Measurements from ENCODE around the gene FBXO27. TPM values are rescaled to one million over a fixed set of nuclear protein-coding genes. Genes with fewer than 3 reads are reported as not detected.

FBXO27 gene
- total and polyA plus RNA-seq, 4 donors, result 2.1 to 5.0 (median 3.7) TPM

DNA sequence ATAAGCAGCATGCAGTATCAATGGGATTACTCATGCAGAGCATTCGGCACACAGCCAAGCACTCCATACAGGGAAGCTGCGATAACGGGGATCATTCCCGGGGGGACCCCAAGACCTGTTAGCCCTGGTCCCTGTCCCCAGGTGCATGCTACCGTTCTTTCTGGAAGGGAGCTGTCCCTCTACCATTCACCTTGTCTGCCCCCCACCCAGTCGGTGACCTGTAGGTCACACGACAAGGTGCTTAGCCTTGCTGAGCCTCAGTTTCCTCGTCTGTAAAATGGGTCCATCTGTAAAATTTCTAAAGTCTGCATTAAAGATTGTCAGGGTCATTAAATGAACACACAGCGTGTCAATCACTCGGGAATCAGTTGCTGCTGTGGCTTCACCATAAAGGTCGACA is 45.0 kb upstream of the FBXO27 start:
- Histone ChIP-seq H3K9me3 (ENCODE audit: control insufficient read depth in 4 of 4, low read length in 3 of 4) (no peaks in the 10 kb centered on the region), H3K27ac (ENCODE audit: low read depth in 1 of 2, low read length in 2 of 2) (no peak overlapping the region), H3K4me1 (ENCODE audit: control insufficient read depth in 4 of 4, insufficient read depth in 4 of 4, low read length in 3 of 4) (no peaks in the 10 kb centered on the region), H3K9ac (ENCODE audit: low read depth in 1 of 2, low read length in 2 of 2) (no peak overlapping the region), H3K36me3 (ENCODE audit: control insufficient read depth in 4 of 4, insufficient read depth in 3 of 4, low read depth in 1 of 4, low read length in 3 of 4) (no peaks in the 10 kb centered on the region), H3K4me3 (ENCODE audit: low read depth in 1 of 3, low read length in 3 of 3) (no peak overlapping the region), H3K27me3 (ENCODE audit: control insufficient read depth in 4 of 4, insufficient read depth in 4 of 4, low read length in 3 of 4) (no peaks in the 10 kb centered on the region)
- WGBS, result 86% methylated on average over 11 of the region's 11 CpGs
- no peak for DNase-seq (ENCODE audit: low spot score)
- TF ChIP-seq, protein P1, sequence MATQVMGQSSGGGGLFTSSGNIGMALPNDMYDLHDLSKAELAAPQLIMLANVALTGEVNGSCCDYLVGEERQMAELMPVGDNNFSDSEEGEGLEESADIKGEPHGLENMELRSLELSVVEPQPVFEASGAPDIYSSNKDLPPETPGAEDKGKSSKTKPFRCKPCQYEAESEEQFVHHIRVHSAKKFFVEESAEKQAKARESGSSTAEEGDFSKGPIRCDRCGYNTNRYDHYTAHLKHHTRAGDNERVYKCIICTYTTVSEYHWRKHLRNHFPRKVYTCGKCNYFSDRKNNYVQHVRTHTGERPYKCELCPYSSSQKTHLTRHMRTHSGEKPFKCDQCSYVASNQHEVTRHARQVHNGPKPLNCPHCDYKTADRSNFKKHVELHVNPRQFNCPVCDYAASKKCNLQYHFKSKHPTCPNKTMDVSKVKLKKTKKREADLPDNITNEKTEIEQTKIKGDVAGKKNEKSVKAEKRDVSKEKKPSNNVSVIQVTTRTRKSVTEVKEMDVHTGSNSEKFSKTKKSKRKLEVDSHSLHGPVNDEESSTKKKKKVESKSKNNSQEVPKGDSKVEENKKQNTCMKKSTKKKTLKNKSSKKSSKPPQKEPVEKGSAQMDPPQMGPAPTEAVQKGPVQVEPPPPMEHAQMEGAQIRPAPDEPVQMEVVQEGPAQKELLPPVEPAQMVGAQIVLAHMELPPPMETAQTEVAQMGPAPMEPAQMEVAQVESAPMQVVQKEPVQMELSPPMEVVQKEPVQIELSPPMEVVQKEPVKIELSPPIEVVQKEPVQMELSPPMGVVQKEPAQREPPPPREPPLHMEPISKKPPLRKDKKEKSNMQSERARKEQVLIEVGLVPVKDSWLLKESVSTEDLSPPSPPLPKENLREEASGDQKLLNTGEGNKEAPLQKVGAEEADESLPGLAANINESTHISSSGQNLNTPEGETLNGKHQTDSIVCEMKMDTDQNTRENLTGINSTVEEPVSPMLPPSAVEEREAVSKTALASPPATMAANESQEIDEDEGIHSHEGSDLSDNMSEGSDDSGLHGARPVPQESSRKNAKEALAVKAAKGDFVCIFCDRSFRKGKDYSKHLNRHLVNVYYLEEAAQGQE (IDR thresholded peaks at IDR 0.05), result no peak
- TF ChIP-seq, protein P2, sequence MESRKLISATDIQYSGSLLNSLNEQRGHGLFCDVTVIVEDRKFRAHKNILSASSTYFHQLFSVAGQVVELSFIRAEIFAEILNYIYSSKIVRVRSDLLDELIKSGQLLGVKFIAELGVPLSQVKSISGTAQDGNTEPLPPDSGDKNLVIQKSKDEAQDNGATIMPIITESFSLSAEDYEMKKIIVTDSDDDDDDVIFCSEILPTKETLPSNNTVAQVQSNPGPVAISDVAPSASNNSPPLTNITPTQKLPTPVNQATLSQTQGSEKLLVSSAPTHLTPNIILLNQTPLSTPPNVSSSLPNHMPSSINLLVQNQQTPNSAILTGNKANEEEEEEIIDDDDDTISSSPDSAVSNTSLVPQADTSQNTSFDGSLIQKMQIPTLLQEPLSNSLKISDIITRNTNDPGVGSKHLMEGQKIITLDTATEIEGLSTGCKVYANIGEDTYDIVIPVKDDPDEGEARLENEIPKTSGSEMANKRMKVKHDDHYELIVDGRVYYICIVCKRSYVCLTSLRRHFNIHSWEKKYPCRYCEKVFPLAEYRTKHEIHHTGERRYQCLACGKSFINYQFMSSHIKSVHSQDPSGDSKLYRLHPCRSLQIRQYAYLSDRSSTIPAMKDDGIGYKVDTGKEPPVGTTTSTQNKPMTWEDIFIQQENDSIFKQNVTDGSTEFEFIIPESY (IDR thresholded peaks at IDR 0.05), result no peak
- TF ChIP-seq JUND (IDR thresholded peaks at IDR 0.05) (no peak), HNF4A (conservative IDR thresholded peaks at IDR 0.05) (no peak), YY1 (IDR thresholded peaks at IDR 0.05) (no peak), TAF1 (conservative IDR thresholded peaks at IDR 0.05) (no peak), SP1 (IDR thresholded peaks at IDR 0.05) (no peak), NR2F2 (IDR thresholded peaks at IDR 0.05) (no peak), FOXA1 (IDR thresholded peaks at IDR 0.05) (no peak), GABPA (IDR thresholded peaks at IDR 0.05 in 1 of 2, conservative IDR thresholded peaks at IDR 0.05 in 1 of 2) (no peak), HNF4G (IDR thresholded peaks at IDR 0.05) (no peak), RAD21 (IDR thresholded peaks at IDR 0.05) (no peak)
- TF ChIP-seq, protein P3, sequence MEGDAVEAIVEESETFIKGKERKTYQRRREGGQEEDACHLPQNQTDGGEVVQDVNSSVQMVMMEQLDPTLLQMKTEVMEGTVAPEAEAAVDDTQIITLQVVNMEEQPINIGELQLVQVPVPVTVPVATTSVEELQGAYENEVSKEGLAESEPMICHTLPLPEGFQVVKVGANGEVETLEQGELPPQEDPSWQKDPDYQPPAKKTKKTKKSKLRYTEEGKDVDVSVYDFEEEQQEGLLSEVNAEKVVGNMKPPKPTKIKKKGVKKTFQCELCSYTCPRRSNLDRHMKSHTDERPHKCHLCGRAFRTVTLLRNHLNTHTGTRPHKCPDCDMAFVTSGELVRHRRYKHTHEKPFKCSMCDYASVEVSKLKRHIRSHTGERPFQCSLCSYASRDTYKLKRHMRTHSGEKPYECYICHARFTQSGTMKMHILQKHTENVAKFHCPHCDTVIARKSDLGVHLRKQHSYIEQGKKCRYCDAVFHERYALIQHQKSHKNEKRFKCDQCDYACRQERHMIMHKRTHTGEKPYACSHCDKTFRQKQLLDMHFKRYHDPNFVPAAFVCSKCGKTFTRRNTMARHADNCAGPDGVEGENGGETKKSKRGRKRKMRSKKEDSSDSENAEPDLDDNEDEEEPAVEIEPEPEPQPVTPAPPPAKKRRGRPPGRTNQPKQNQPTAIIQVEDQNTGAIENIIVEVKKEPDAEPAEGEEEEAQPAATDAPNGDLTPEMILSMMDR (IDR thresholded peaks at IDR 0.05; ENCODE audit: low read depth, low read length, missing input control), result no peak
- TF ChIP-seq, protein P4, sequence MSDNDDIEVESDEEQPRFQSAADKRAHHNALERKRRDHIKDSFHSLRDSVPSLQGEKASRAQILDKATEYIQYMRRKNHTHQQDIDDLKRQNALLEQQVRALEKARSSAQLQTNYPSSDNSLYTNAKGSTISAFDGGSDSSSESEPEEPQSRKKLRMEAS (IDR thresholded peaks at IDR 0.05), result no peak
- TF ChIP-seq, protein P5, sequence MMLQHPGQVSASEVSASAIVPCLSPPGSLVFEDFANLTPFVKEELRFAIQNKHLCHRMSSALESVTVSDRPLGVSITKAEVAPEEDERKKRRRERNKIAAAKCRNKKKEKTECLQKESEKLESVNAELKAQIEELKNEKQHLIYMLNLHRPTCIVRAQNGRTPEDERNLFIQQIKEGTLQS (IDR thresholded peaks at IDR 0.05), result no peak

DNA sequence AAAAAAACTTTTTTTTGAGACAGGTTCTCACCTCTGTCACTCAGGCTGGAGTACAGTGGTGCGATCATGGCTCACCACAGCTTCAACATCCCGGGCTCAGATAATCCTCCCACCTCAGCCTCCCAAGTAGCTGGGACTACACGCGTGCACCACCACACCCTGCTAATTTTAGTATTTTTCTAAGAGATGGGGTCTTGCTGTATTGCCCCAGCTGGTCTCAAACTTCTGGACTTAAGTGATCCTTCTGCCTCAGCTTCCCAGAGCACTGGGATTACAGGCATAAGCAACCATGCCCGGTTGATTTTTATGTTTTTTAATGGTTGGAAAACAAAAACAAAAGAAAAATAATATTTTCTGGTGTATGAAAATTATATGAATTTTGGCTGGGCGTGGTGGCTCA is 42.6 kb upstream of the FBXO27 start:
- no peak overlapping the region for H3K9ac ChIP-seq (ENCODE audit: low read depth in 1 of 2, low read length in 2 of 2)
- no peak overlapping the region for H3K27ac ChIP-seq (ENCODE audit: low read depth in 1 of 2, low read length in 2 of 2)
- 95% methylated on average over 6 of the region's 6 CpGs for WGBS
- no peaks in the 10 kb centered on the region for H3K27me3 ChIP-seq (ENCODE audit: control insufficient read depth in 4 of 4, insufficient read depth in 4 of 4, low read length in 3 of 4)
- no peak for DNase-seq (ENCODE audit: low spot score)
- TF ChIP-seq EGR1 (IDR thresholded peaks at IDR 0.05; ENCODE audit: low read depth in 2 of 2), result no peak
- no peak for TF ChIP-seq RXRA (IDR thresholded peaks at IDR 0.05)
- TF ChIP-seq, protein P5 (IDR thresholded peaks at IDR 0.05), result no peak
- TF ChIP-seq, protein P2 (IDR thresholded peaks at IDR 0.05), result no peak
- TF ChIP-seq GABPA (IDR thresholded peaks at IDR 0.05 in 1 of 2, conservative IDR thresholded peaks at IDR 0.05 in 1 of 2), result no peak
- TF ChIP-seq JUND (IDR thresholded peaks at IDR 0.05), result no peak
- no peaks in the 10 kb centered on the region for H3K9me3 ChIP-seq (ENCODE audit: control insufficient read depth in 4 of 4, low read length in 3 of 4)
- H3K36me3 ChIP-seq (ENCODE audit: control insufficient read depth in 4 of 4, insufficient read depth in 3 of 4, low read depth in 1 of 4, low read length in 3 of 4), result no peaks in the 10 kb centered on the region
- H3K4me3 ChIP-seq (ENCODE audit: low read depth in 1 of 3, low read length in 3 of 3), result no peak overlapping the region
- H3K4me1 ChIP-seq (ENCODE audit: control insufficient read depth in 4 of 4, insufficient read depth in 4 of 4, low read length in 3 of 4), result no peaks in the 10 kb centered on the region
